Gastroesophageal sphincter (tissue), 3 donors: ENCODE results near the gene MRPL22.

ENCODE experiments used
- EP300 ChIP-seq: sonication (generic); formaldehyde crosslinking; IDR thresholded peaks from one replicate; pipeline ENCODE4 v1.6.1; 2017; ENCODE audit warnings: antibody characterized with exemption, mild to moderate bottlenecking
- POLR2A ChIP-seq, 2 donors: fragments of 450-650 bp; IDR thresholded peaks; one replicate each; pipeline ENCODE4 v1.6.1; 2017; ENCODE audit warnings: antibody characterized with exemption in 2 of 2, mild to moderate bottlenecking in 2 of 2, moderate library complexity in 1 of 2
- TF ChIP-seq, protein P1 (sequence below), 4 experiments: fragments of 200-600 bp in 2 of 4; fragments of 450-650 bp in 2 of 4; sonication (generic) in 1 of 4; IDR thresholded peaks; one replicate each; pipeline ENCODE4 v1.5.1; 2017 to 2019; ENCODE audit warnings: antibody characterized with exemption in 4 of 4, mild to moderate bottlenecking in 2 of 4, moderate library complexity in 2 of 4

DNA sequence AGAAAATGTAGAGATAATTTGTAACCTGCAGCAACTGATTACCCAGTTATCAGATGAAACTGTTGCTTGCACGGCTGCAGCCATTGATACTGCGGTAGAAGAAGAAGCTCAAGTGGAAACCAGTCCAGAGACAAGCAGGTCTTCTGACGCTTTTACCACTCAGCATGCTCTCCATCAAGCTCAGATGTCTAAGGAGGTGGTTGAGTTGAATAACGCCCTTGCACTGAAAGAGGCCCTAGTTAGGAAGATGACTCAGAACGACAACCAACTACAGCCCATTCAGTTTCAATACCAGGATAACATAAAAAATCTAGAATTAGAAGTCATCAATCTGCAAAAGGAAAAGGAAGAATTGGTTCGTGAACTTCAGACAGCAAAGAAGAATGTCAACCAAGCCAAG, 74.4 kb downstream of the MRPL22 start:
- no peak for TF ChIP-seq EP300
- TF ChIP-seq, protein P1, sequence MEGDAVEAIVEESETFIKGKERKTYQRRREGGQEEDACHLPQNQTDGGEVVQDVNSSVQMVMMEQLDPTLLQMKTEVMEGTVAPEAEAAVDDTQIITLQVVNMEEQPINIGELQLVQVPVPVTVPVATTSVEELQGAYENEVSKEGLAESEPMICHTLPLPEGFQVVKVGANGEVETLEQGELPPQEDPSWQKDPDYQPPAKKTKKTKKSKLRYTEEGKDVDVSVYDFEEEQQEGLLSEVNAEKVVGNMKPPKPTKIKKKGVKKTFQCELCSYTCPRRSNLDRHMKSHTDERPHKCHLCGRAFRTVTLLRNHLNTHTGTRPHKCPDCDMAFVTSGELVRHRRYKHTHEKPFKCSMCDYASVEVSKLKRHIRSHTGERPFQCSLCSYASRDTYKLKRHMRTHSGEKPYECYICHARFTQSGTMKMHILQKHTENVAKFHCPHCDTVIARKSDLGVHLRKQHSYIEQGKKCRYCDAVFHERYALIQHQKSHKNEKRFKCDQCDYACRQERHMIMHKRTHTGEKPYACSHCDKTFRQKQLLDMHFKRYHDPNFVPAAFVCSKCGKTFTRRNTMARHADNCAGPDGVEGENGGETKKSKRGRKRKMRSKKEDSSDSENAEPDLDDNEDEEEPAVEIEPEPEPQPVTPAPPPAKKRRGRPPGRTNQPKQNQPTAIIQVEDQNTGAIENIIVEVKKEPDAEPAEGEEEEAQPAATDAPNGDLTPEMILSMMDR (IDR thresholded peaks at IDR 0.05) = no peak
- no peak for TF ChIP-seq POLR2A (IDR thresholded peaks at IDR 0.05)
